HuH-7.5 (cell line): ENCODE data around the gene PTPN2.
"Not testable (repeated sequence)": the region's sequence is repeated elsewhere in the genome, so short reads cannot be mapped to it uniquely, and the experiment has no call there.

ENCODE experiments used
- DNase-seq: peaks from one replicate; pipeline ENCODE4 v3.0.0; 2011; ENCODE audit warnings: low spot score

PTPN2 gene

GRCh38 chr18:12891561-12891960 lies 7.5 kb upstream of the PTPN2 start:
- DNase-seq: no peak

DNA sequence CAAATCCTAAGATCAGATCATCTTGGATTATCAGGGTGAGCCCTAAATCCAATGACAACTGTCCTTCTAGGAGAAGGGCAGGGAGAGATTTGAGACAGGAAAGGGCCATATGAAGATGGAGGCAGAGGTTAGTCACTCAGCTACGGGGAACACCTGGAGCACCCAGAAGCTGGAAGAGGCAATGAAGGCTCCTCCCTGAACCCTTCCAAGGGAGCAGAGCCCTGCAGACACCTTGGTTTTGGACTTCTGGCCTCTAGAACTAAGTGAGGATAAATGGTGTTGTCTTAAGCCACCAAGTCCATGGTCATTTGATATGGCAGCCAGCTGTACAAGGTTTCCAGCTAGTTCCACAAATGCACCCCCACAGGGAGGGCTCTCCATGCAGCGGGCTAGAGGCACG lies 6.9 kb upstream of the PTPN2 start:
- DNase-seq: no peak

GRCh38 chr18:12886498-12887126 lies 2.6 kb upstream of the PTPN2 start:
- DNase-seq: no peak

DNA sequence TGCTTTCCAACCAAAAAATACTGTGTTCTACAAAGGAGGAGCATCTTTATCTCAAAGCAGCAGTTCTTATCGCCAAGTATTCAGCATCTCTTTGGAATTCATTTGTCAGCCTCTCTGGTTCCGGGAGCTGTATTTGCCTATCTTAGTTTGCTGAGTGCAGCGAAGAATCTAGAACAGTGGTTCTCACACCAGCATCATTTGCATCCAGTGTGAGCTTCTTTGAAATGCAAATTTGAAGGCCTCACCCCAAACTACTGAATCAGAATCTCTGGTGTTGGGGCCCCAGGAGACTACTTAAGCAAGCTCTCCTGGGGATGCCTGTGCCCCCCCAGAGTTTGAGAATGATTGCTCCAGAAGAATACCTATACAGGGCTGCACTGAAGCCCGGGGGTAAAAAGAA lies 1.5 kb upstream of the PTPN2 start:
- DNase-seq: no peak

DNA sequence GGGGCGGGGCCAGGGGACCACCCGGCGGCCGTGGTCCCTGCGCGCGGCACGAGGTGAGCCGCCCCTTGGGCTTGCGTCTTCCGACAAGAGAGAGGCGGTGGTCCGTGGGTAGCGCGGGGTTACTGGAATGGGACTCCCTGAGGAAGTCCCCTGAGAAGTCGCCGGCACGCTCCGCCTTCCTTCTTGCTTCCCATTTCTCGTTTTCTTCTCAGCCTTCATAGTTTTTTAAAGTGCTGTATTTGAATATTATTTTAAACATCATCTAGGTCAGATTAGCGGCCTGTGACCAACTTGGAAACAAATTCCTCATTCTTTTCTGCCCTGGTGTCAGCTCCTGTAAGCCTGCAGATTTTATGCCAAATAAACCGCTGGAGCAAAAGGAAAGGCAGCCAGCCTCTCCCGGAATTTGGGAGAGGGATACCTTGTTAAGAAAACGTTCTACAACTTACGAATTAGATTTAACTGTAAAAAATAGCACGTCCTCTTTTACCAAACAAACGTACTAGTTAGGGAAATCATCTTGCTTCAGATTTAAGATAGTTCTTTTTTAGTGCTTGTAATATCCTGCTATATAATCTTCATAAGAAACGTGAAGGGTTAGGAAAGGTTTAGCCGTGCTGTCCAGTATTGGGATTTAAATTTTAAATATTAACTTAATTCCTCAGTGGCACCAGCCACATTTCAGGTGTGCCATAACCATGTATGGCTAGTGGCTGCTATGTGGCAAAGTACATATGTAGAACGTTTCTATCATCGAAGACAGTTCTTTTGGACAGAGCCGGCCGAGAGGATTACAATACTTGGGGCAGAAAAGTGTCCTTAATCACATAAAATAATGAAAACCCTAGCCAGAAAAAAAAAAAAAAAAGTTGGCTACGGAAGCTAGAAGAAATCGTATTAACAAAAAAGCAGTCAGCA lies 628 bp upstream of the PTPN2 start:
- peak; percentile 57 for DNase-seq

DNA sequence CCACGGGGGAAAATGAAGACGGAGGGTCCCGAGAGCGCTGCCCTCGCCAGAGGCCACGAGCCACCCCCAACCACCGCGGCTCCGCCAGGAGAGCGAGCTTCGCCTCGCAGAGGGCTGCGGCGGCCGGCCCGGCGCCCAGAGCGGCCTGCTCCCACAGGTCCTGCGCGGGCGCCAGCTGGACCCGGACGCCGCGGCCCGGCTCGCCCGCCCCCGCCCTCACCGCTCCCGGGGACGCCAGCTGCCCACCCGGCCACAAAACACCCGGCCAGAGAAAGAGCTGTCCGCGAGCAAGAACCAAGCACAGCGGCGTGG lies 709 bp downstream of the PTPN2 start:
- DNase-seq: peak; percentile 63

DNA sequence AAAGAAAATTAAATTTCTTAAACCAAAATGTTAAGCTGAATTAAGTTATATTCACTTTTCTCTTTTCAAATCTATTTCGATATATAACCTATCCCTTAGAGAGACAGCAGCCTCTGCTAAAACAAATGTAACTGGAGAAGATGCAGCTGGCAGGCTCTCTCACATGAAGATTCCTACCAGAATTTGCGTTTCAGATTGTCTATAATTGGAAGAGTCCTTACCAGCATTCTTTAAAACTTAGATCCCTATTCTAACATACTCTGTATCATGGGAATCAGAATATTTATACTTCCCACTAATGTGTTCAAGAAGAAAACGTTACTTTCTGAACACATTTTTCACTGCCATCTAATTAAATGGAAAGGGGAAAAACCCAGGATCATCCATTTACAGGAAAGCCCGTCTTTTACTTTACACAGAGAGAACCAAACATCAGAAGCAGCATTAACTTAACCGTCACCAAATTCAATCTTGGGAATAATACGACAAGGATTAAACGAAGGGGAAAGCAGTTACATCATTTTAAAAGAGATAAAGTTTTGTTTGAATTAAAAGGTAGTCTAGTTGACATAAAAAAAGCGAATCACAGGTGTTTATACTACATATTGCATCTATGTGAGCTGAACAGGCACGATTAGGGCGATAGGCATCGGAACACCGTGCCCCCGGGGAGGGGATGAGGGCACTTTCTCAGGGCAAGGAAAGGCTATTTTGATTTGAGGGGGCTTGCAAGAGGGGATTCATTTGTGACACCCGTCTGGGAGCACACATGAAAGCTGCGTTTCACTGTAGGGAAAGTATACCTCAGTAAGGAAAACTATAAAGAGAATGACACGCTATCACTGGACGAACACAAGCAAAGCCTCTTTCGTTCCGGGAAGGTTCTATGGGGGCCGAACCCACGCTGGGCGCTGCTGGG lies 1.3 kb downstream of the PTPN2 start:
- DNase-seq: peak; percentile 64

DNA sequence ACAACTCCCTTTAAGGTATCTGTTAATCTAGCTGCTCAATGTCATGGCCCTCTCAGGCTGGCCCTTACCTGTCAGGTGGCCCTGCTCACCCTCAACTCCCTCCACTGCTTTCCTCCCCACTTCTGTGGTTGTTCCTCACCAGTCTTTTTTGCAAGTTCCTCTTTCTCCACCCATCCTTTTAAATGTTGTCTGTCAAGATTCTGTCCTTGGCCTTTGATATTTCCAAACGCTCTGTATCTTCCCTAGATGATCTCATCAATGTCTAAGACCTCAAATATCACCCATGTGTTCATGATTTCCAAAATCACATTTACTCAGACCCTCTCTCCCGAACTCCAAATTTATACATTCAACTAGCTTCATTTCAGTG lies 3.5 kb downstream of the PTPN2 start:
- DNase-seq: no peak

GRCh38 chr18:12879840-12880540 lies 4.0 kb downstream of the PTPN2 start:
- no peak for DNase-seq

- DNase-seq: not testable (repeated sequence)
These were observed 9.0 kb downstream of the PTPN2 start for GRCh38 chr18:12874992-12875391.

- DNase-seq: not testable (repeated sequence)
These were observed 10.0 kb downstream of the PTPN2 start for GRCh38 chr18:12873961-12874567.

DNA sequence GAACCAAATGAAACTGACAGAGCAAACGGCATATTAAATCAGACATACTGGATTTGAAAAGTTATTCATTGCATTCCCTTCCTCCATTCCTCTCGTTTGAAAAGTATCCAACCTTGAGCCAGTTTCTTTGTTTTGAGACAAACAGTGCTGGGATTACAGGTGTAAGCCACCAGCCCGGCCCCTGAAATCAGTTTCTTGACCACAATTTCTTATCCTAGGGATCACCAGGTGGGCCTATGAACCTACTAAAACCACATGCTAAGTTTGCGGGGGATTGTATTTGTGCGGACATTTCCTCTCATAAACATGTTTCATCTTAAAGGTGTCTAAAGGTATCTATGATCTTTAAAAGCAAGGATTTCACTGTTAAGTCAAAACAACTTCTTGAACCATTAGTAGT lies 11.6 kb downstream of the PTPN2 start:
- DNase-seq: no peak

DNA sequence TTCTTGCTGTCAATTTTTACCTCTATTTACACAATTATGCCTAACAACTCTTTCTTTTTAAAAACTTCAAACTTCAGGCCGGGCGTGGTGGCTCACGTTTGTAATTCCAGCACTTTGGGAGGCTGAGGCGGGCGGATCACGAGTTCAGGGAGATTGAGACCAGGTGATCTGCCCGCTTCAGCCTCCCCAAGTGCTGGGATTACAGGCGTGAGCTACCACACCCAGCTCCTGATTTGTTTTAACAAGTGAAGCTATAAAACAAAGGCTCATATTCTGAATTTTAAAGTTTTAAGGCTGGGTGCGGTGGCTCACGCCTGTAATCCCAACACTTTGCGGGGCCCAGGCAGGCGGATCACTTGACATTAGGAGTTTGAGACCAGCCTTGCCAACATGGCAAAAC lies 15.5 kb downstream of the PTPN2 start:
- no peak for DNase-seq

GRCh38 chr18:12867441-12868123 lies 16.5 kb downstream of the PTPN2 start:
- no peak for DNase-seq

DNA sequence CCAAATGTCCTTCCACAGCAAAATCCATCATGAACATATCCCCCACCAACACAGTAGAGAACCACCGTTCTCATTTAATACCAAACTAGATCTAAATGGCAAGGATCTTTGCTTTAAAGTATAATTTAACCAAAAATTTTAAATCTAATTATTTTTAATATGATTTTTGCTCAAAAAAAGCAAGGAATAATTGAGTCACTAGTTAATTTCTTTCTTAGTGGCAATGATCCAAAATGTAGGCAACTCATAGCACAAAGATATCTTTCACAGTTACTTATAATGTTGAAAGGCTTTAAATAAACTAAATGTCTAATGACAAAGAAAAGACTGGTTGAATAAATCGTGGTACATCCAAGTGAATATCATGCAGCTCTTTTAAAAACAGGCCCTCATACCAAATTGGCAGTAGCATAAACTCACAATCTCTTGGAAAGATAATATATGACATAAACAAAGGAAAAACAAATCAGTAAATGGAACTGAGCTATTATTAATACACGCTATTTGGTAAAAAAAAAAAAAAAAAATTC lies 20.3 kb downstream of the PTPN2 start:
- DNase-seq: no peak

- no peak for DNase-seq
These were observed 21.1 kb downstream of the PTPN2 start for GRCh38 chr18:12862874-12863482.

- no peak for DNase-seq
These were observed 21.6 kb downstream of the PTPN2 start for GRCh38 chr18:12862467-12862866.

DNA sequence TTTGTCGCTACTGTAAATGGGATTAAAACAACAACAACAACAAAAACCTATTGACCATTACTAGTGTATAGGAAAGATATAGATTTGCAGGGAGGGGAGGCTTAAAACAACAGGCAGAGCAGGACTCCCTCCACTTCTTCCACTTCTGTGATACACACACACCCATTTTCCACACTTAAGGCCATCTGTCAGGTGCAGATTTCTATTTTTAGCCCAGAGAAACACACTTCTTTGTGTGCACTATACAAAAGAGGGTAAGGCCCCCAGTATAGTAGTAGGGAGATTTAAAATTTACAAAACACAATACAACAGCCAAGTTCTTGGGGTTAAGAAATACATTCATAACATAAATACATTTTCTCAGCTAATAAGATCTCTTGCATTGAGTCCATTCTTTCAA lies 22.4 kb downstream of the PTPN2 start:
- DNase-seq: no peak

DNA sequence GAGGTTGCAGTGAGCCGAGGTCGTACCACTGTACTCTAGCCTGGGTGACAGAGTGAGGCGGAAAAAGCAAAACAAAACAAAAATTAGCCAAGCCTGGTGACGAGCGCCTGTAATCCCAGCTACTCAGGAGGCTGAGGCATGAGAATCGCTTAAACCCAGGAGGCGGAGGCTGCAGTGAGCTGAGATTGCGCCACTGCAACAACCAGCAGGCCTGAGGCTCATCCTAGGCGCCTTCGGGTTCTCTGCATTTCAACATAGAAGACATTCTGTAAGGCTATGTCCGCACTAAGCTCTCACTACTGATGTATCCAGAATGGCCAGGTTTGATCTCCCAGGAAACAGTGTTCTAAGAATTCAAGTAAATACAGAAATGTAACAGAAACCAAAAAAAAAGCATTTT lies 23.5 kb downstream of the PTPN2 start:
- DNase-seq: no peak

- no peak for DNase-seq
These were observed 25.0 kb downstream of the PTPN2 start for GRCh38 chr18:12858991-12859390.
